ENCODE results near the gene AUTS2.

DNA sequence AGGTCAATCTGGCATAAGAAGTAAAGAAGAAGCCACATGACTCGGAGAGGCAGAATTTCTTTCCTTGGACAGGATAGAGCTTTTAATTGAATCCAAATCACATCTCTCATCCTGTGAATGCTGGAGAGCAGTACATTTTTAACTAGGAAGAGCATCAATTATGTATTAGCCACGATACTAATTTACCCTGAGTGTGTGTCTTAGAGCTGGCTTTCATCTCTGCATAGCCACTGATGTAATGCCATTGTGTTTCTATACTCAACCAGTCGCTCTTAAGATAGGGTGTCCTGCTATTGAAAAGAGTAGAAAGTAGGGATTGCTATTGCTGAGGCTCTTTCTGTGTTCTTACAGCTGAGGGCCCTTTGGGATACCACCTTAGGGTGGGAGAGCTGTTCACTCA, 280.3 kb downstream of the AUTS2 start:
- TF ChIP-seq, protein P1, sequence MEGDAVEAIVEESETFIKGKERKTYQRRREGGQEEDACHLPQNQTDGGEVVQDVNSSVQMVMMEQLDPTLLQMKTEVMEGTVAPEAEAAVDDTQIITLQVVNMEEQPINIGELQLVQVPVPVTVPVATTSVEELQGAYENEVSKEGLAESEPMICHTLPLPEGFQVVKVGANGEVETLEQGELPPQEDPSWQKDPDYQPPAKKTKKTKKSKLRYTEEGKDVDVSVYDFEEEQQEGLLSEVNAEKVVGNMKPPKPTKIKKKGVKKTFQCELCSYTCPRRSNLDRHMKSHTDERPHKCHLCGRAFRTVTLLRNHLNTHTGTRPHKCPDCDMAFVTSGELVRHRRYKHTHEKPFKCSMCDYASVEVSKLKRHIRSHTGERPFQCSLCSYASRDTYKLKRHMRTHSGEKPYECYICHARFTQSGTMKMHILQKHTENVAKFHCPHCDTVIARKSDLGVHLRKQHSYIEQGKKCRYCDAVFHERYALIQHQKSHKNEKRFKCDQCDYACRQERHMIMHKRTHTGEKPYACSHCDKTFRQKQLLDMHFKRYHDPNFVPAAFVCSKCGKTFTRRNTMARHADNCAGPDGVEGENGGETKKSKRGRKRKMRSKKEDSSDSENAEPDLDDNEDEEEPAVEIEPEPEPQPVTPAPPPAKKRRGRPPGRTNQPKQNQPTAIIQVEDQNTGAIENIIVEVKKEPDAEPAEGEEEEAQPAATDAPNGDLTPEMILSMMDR (conservative IDR thresholded peaks at IDR 0.05 in 1 of 2, IDR thresholded peaks at IDR 0.05 in 1 of 2; ENCODE audit: low read depth in 1 of 2, low read length in 2 of 2): no peak
- no peak for TF ChIP-seq EZH2 (IDR thresholded peaks at IDR 0.05; ENCODE audit: low read length, missing control alignments)
